Ishikawa (cell line): Measurements from ENCODE around the gene AATF.

Experiments
- CEBPB ChIP-seq: IDR thresholded peaks from 2 replicates; pipeline ENCODE4 v1.6.1; 2012
- CREB1 ChIP-seq: IDR thresholded peaks from 2 replicates; pipeline ENCODE4 v1.6.1; 2012; ENCODE audit warnings: low read depth
- EGR1 ChIP-seq: IDR thresholded peaks from 2 replicates; pipeline ENCODE4 v1.6.1; 2012
- EP300 ChIP-seq: IDR thresholded peaks from 2 replicates; pipeline ENCODE4 v1.6.1; 2012; ENCODE audit warnings: borderline replicate concordance
- FOXM1 ChIP-seq: IDR thresholded peaks from 2 replicates; pipeline ENCODE4 v1.6.1; 2012; ENCODE audit warnings: low read depth, borderline replicate concordance
- MAX ChIP-seq: IDR thresholded peaks from 2 replicates; pipeline ENCODE4 v1.6.1; 2012
- NFIC ChIP-seq: IDR thresholded peaks from 2 replicates; pipeline ENCODE4 v1.6.1; 2012
- RAD21 ChIP-seq: IDR thresholded peaks from 2 replicates; pipeline ENCODE4 v1.6.1; 2012; ENCODE audit warnings: low read depth
- REST ChIP-seq: IDR thresholded peaks from 2 replicates; pipeline ENCODE4 v1.6.1; 2012; ENCODE audit warnings: low read depth, mild to moderate bottlenecking
- TAF1 ChIP-seq: IDR thresholded peaks from 2 replicates; pipeline ENCODE4 v1.6.1; 2012; ENCODE audit warnings: low read depth, mild to moderate bottlenecking
- TCF12 ChIP-seq: IDR thresholded peaks from 2 replicates; pipeline ENCODE4 v1.6.1; 2012; ENCODE audit warnings: low read depth
- TEAD4 ChIP-seq: IDR thresholded peaks from 2 replicates; pipeline ENCODE4 v1.6.1; 2012
- USF1 ChIP-seq: IDR thresholded peaks from 2 replicates; pipeline ENCODE4 v1.6.1; 2012
- YY1 ChIP-seq: IDR thresholded peaks from 2 replicates; pipeline ENCODE4 v1.6.1; 2012; ENCODE audit warnings: low read depth
- ZBTB7A ChIP-seq: IDR thresholded peaks from 2 replicates; pipeline ENCODE4 v1.6.1; 2012; ENCODE audit warnings: low read depth

AATF gene

GRCh38 chr17:36950027-36950426, 1.3 kb downstream of the AATF start:
- TF ChIP-seq NFIC = no peak
- TF ChIP-seq USF1 = no peak
- TF ChIP-seq EP300 = no peak
- no peak for TF ChIP-seq TCF12
- no peak for TF ChIP-seq EGR1
- no peak for TF ChIP-seq FOXM1
- no peak for TF ChIP-seq TEAD4
- TF ChIP-seq CREB1 = no peak
- no peak for TF ChIP-seq MAX
- TF ChIP-seq RAD21 = no peak
- TF ChIP-seq CEBPB = no peak
- TF ChIP-seq REST = no peak
- no peak for TF ChIP-seq TAF1
- TF ChIP-seq YY1 = no peak
- TF ChIP-seq ZBTB7A = no peak

GRCh38 chr17:36951084-36951789, 2.5 kb downstream of the AATF start:
- TF ChIP-seq TAF1 (no peak), USF1 (no peak), MAX (no peak), ZBTB7A (no peak), TEAD4 (no peak), EGR1 (no peak), CEBPB (no peak), FOXM1 (no peak), REST (no peak), CREB1 (no peak), NFIC (no peak), RAD21 (no peak), TCF12 (no peak), YY1 (no peak), EP300 (no peak)

- no peak for TF ChIP-seq MAX
- TF ChIP-seq YY1 = no peak
- no peak for TF ChIP-seq TEAD4
- no peak for TF ChIP-seq FOXM1
- TF ChIP-seq RAD21 = no peak
- TF ChIP-seq CREB1 = no peak
- no peak for TF ChIP-seq EGR1
- no peak for TF ChIP-seq ZBTB7A
- no peak for TF ChIP-seq USF1
- TF ChIP-seq TAF1 = no peak
- TF ChIP-seq CEBPB = no peak
- no peak for TF ChIP-seq NFIC
- TF ChIP-seq REST = no peak
- TF ChIP-seq EP300 = no peak
- TF ChIP-seq TCF12 = no peak
These were observed 22.8 kb downstream of the AATF start for GRCh38 chr17:36971508-36971907.
